Neural cell (in vitro differentiated cells): ENCODE results near the gene FHOD3. TPM values are rescaled to one million over a fixed set of nuclear protein-coding genes. Genes with fewer than 3 reads are reported as not detected.

Experiments
- H2AFZ ChIP-seq: fragments of 200-600, 300-800 bp; sonication (generic), shearing (Covaris generic); 2 replicates; pipeline ENCODE4 v1.6.0; 2014; ENCODE audit warnings: low read depth, mild to moderate bottlenecking, antibody characterized with exemption, low read length, moderate library complexity
- H3F3A ChIP-seq: fragments of 200-600 bp; shearing (Covaris generic); 2 replicates; pipeline ENCODE4 v1.6.1; 2016; ENCODE audit warnings: mild to moderate bottlenecking, moderate library complexity, mixed read lengths, antibody characterized with exemption, low read length; ENCODE audit not compliant: insufficient read depth, poor library complexity, severe bottlenecking
- H3K27ac ChIP-seq: fragments of 200-600, 300-800 bp; sonication (generic), shearing (Covaris generic); 2 replicates; pipeline ENCODE4 v1.5.1; 2014; ENCODE audit warnings: mild to moderate bottlenecking, low read length, moderate library complexity
- H3K27me3 ChIP-seq: fragments of 300-800, 200-600 bp; sonication (generic), shearing (Covaris generic); 2 replicates; pipeline ENCODE4 v1.6.0; 2014; ENCODE audit warnings: mild to moderate bottlenecking, low read depth, low read length, moderate library complexity; ENCODE audit not compliant: insufficient read depth
- H3K36me3 ChIP-seq: fragments of 300-800, 200-600 bp; sonication (generic), shearing (Covaris generic); 2 replicates; pipeline ENCODE4 v1.5.1; 2014; ENCODE audit warnings: mild to moderate bottlenecking, antibody characterized with exemption, low read length, moderate library complexity; ENCODE audit not compliant: insufficient read depth
- H3K4me2 ChIP-seq: fragments of 300-800, 200-600 bp; sonication (generic), shearing (Covaris generic); 2 replicates; pipeline ENCODE4 v1.6.0; 2014; ENCODE audit warnings: mild to moderate bottlenecking, low read length
- H3K4me3 ChIP-seq: fragments of 300-800, 200-600 bp; sonication (generic), shearing (Covaris generic); 2 replicates; pipeline ENCODE4 v1.5.1; 2014; ENCODE audit warnings: mild to moderate bottlenecking, low read length, moderate library complexity
- H3K79me2 ChIP-seq: fragments of 200-600 bp; shearing (Covaris generic); replicated peaks from 2 replicates; pipeline ENCODE4 v1.6.0; 2014; ENCODE audit warnings: mild to moderate bottlenecking, low read length, moderate library complexity; ENCODE audit not compliant: insufficient read depth
- H3K9ac ChIP-seq: fragments of 300-800, 200-600 bp; sonication (generic), shearing (Covaris generic); 2 replicates; pipeline ENCODE4 v1.6.1; 2016; ENCODE audit warnings: mild to moderate bottlenecking, low read length, mixed read lengths
- H3K9me2 ChIP-seq: fragments of 200-600 bp; shearing (Covaris generic); 2 replicates; pipeline ENCODE4 v1.6.1; 2016; ENCODE audit warnings: mild to moderate bottlenecking, low read length, mixed read lengths; ENCODE audit not compliant: insufficient read depth
- H3K9me3 ChIP-seq: fragments of 200-600, 300-800 bp; sonication (generic), shearing (Covaris generic); 2 replicates; pipeline ENCODE4 v1.6.1; 2016; ENCODE audit warnings: mild to moderate bottlenecking, mixed run types, low read length, moderate library complexity, mixed read lengths
- H4K20me1 ChIP-seq: fragments of 200-600 bp; shearing (Covaris generic); 2 replicates; pipeline ENCODE4 v1.6.1; 2016; ENCODE audit warnings: mild to moderate bottlenecking, mixed run types; ENCODE audit not compliant: insufficient read depth
- CTCF ChIP-seq: fragments of 450-650 bp; IDR thresholded peaks from 2 replicates; pipeline ENCODE4 v1.5.1; 2014; ENCODE audit warnings: antibody characterized with exemption, mild to moderate bottlenecking, moderate library complexity; ENCODE audit not compliant: poor library complexity, severe bottlenecking
- EP300 ChIP-seq: fragments of 450-650 bp; conservative IDR thresholded peaks from 2 replicates; pipeline ENCODE4 v1.6.1; 2014; ENCODE audit warnings: antibody characterized with exemption, mild to moderate bottlenecking, moderate library complexity; ENCODE audit not compliant: poor library complexity, severe bottlenecking
- EZH2 ChIP-seq: fragments of 200-600, 300-800 bp; shearing (Covaris generic), sonication (generic); IDR thresholded peaks from 2 replicates; pipeline ENCODE4 v1.6.1; 2014; ENCODE audit warnings: antibody characterized with exemption, low read length, borderline replicate concordance, mild to moderate bottlenecking; ENCODE audit not compliant: insufficient read depth, poor library complexity, severe bottlenecking
- MXI1 ChIP-seq: fragments of 450-650 bp; conservative IDR thresholded peaks from 2 replicates; pipeline ENCODE4 v1.6.1; 2014; ENCODE audit warnings: antibody characterized with exemption, mild to moderate bottlenecking; ENCODE audit not compliant: poor library complexity, severe bottlenecking
- POLR2AphosphoS5 ChIP-seq: IDR thresholded peaks from 2 replicates; pipeline ENCODE4 v1.6.1; 2012
- RAD21 ChIP-seq: fragments of 450-650 bp; conservative IDR thresholded peaks from 2 replicates; pipeline ENCODE4 v1.6.1; 2014; ENCODE audit warnings: antibody characterized with exemption, mild to moderate bottlenecking, moderate library complexity
- SMC3 ChIP-seq: fragments of 450-650 bp; conservative IDR thresholded peaks from 2 replicates; pipeline ENCODE4 v1.6.1; 2014; ENCODE audit warnings: antibody characterized with exemption, mild to moderate bottlenecking, moderate library complexity; ENCODE audit not compliant: poor library complexity
- TAF1 ChIP-seq: IDR thresholded peaks from 2 replicates; pipeline ENCODE4 v1.6.1; 2012; ENCODE audit warnings: low read depth
- polyA plus RNA-seq: library from polyadenylated mRNA; depleted of rRNA; stranded (reverse); fragments of >200 nt; gene quantifications from 2 replicates; pipeline ENCODE4 v1.2.3, GENCODE V29; 2014
- TF ChIP-seq, protein P1 (sequence below): IDR thresholded peaks from 2 replicates; pipeline ENCODE4 v1.6.1; 2012; ENCODE audit warnings: borderline replicate concordance

Gene FHOD3
- polyA plus RNA-seq, 1 donor from 2014 or later, result 19.4 TPM

DNA sequence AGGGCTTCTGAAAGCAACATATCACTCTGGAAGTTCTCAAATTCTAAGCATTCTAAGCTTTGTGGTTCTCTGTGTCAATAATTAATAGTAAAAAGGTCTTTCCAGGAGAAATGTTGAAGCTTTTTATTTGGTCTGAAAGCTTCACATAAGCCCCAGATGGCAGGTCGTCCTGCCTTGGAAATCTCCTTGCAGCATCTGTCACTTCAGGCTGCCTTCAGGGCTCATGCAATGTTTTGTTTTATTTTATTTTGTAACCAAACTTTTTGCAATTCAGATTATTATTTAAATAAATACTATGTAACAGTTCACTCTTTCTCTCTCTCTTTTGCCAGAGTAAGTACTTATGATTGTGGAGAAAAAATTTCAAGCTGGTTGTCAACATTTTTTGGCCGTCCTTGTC, 46.7 kb upstream of the FHOD3 start:
- Histone ChIP-seq H3K79me2 (no peaks in the 10 kb centered on the region), H3K9me3 (peaks cover 4% of the 10 kb centered on the region), H3K9me2 (no peaks in the 10 kb centered on the region), H3K27me3 (no peaks in the 10 kb centered on the region), H3K9ac (no peak overlapping the region), H3F3A (no peaks in the 10 kb centered on the region), H2AFZ (no peak overlapping the region), H3K4me2 (no peak overlapping the region), H3K27ac (no peak overlapping the region), H4K20me1 (no peaks in the 10 kb centered on the region), H3K4me3 (no peak overlapping the region), H3K36me3 (no peaks in the 10 kb centered on the region)
- no peak for TF ChIP-seq MXI1
- no peak for TF ChIP-seq TAF1
- TF ChIP-seq RAD21, result no peak
- no peak for TF ChIP-seq EZH2
- TF ChIP-seq, protein P1, sequence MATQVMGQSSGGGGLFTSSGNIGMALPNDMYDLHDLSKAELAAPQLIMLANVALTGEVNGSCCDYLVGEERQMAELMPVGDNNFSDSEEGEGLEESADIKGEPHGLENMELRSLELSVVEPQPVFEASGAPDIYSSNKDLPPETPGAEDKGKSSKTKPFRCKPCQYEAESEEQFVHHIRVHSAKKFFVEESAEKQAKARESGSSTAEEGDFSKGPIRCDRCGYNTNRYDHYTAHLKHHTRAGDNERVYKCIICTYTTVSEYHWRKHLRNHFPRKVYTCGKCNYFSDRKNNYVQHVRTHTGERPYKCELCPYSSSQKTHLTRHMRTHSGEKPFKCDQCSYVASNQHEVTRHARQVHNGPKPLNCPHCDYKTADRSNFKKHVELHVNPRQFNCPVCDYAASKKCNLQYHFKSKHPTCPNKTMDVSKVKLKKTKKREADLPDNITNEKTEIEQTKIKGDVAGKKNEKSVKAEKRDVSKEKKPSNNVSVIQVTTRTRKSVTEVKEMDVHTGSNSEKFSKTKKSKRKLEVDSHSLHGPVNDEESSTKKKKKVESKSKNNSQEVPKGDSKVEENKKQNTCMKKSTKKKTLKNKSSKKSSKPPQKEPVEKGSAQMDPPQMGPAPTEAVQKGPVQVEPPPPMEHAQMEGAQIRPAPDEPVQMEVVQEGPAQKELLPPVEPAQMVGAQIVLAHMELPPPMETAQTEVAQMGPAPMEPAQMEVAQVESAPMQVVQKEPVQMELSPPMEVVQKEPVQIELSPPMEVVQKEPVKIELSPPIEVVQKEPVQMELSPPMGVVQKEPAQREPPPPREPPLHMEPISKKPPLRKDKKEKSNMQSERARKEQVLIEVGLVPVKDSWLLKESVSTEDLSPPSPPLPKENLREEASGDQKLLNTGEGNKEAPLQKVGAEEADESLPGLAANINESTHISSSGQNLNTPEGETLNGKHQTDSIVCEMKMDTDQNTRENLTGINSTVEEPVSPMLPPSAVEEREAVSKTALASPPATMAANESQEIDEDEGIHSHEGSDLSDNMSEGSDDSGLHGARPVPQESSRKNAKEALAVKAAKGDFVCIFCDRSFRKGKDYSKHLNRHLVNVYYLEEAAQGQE, result no peak
- TF ChIP-seq POLR2AphosphoS5, result no peak
- TF ChIP-seq CTCF, result no peak
- TF ChIP-seq EP300, result no peak
- TF ChIP-seq SMC3, result no peak

- H3K27ac ChIP-seq, result no peak overlapping the region
- no peaks in the 10 kb centered on the region for H4K20me1 ChIP-seq
- no peak overlapping the region for H3K4me3 ChIP-seq
- no peaks in the 10 kb centered on the region for H3K9me2 ChIP-seq
- H2AFZ ChIP-seq, result no peak overlapping the region
- no peaks in the 10 kb centered on the region for H3K79me2 ChIP-seq
- H3K9me3 ChIP-seq, result no peaks in the 10 kb centered on the region
- no peaks in the 10 kb centered on the region for H3K36me3 ChIP-seq
- no peaks in the 10 kb centered on the region for H3K27me3 ChIP-seq
- no peaks in the 10 kb centered on the region for H3F3A ChIP-seq
- H3K9ac ChIP-seq, result no peak overlapping the region
- no peak overlapping the region for H3K4me2 ChIP-seq
- TF ChIP-seq CTCF, result no peak
Measured at GRCh38 chr18:36255072-36255698, 42.3 kb upstream of the FHOD3 start.
